Peyer's patch (tissue), 4 donors: ENCODE results near the gene SPATA31D1. TPM values are rescaled to one million over a fixed set of nuclear protein-coding genes. Genes with fewer than 3 reads are reported as not detected.

Source experiments
- DNase-seq, 3 donors: peaks; one replicate each; pipeline ENCODE4 v3.0.0-alpha.2; 2017 to 2019
- H3K27ac ChIP-seq, 4 donors: fragments of 200-600 bp; sonication (generic); one replicate each; pipeline ENCODE4 v1.5.1; 2016 to 2019
- H3K27me3 ChIP-seq, 2 donors: fragments of 200-600 bp; sonication (generic); one replicate each; pipeline ENCODE4 v1.5.1; 2019
- H3K36me3 ChIP-seq, 3 donors: fragments of 200-600 bp; sonication (generic); one replicate each; pipeline ENCODE4 v1.5.1; 2016 to 2019
- H3K4me1 ChIP-seq, 4 donors: fragments of 200-600 bp; sonication (generic); one replicate each; pipeline ENCODE4 v1.5.1; 2016 to 2019
- H3K4me3 ChIP-seq, 4 donors: fragments of 200-600 bp; sonication (generic); 1 replicate in 3 of 4; 2 replicates in 1 of 4; pipeline ENCODE4 v1.5.1; 2016 to 2019; ENCODE audit warnings: mild to moderate bottlenecking in 1 of 4
- H3K9me3 ChIP-seq, 4 donors: fragments of 200-600 bp; sonication (generic); one replicate each; pipeline ENCODE4 v1.5.1; 2016 to 2019; ENCODE audit warnings: mild to moderate bottlenecking in 1 of 4
- CTCF ChIP-seq, 6 experiments: fragments of 450-650 bp in 4 of 6; fragments of 200-600 bp in 2 of 6; sonication (generic) in 1 of 6; IDR thresholded peaks; one replicate each; pipeline ENCODE4 v1.5.1; 2017 to 2019; ENCODE audit warnings: antibody characterized with exemption in 6 of 6, mild to moderate bottlenecking in 3 of 6, moderate library complexity in 1 of 6
- POLR2A ChIP-seq, 2 donors: fragments of 450-650 bp; IDR thresholded peaks; one replicate each; pipeline ENCODE4 v1.5.1; 2017; ENCODE audit warnings: antibody characterized with exemption in 2 of 2, mild to moderate bottlenecking in 2 of 2, moderate library complexity in 2 of 2
- total RNA-seq, 4 donors: library from RNA; depleted of rRNA; stranded (reverse); fragments of >200 nt; gene quantifications; one replicate each; pipeline ENCODE4 v1.1.0, GENCODE V29; 2016

The SPATA31D1 gene
- total RNA-seq, 4 donors from 2014 or later: not detected

- H3K27ac ChIP-seq: no peak overlapping the region
- H3K4me3 ChIP-seq: no peak overlapping the region
- H3K4me1 ChIP-seq: no peaks in the 10 kb centered on the region
- H3K36me3 ChIP-seq: no peaks in the 10 kb centered on the region
- no peak for DNase-seq
- H3K9me3 ChIP-seq: no peaks in the 10 kb centered on the region
- TF ChIP-seq POLR2A (IDR thresholded peaks at IDR 0.05) (no peak), CTCF (IDR thresholded peaks at IDR 0.05) (no peak)
- H3K27me3 ChIP-seq: no peaks in the 10 kb centered on the region
Observed at GRCh38 chr9:81999806-82000205, 11.2 kb downstream of the SPATA31D1 start.

GRCh38 chr9:82010711-82011110 is 22.1 kb downstream of the SPATA31D1 start:
- Histone ChIP-seq H3K4me3 (no peak overlapping the region), H3K36me3 (no peaks in the 10 kb centered on the region), H3K27ac (no peak overlapping the region), H3K9me3 (no peaks in the 10 kb centered on the region), H3K4me1 (no peaks in the 10 kb centered on the region), H3K27me3 (no peaks in the 10 kb centered on the region)
- TF ChIP-seq CTCF (IDR thresholded peaks at IDR 0.05): no peak
- TF ChIP-seq POLR2A (IDR thresholded peaks at IDR 0.05): no peak
- DNase-seq: no peak

GRCh38 chr9:82011133-82011532 is 22.6 kb downstream of the SPATA31D1 start:
- Histone ChIP-seq H3K4me1 (no peaks in the 10 kb centered on the region), H3K36me3 (no peaks in the 10 kb centered on the region), H3K9me3 (no peaks in the 10 kb centered on the region), H3K27ac (no peak overlapping the region), H3K27me3 (no peaks in the 10 kb centered on the region), H3K4me3 (no peak overlapping the region)
- TF ChIP-seq CTCF (IDR thresholded peaks at IDR 0.05) (no peak), POLR2A (IDR thresholded peaks at IDR 0.05) (no peak)
- DNase-seq: no peak

GRCh38 chr9:82012276-82012675 is 23.7 kb downstream of the SPATA31D1 start:
- TF ChIP-seq POLR2A (IDR thresholded peaks at IDR 0.05): no peak
- TF ChIP-seq CTCF (IDR thresholded peaks at IDR 0.05): no peak
- Histone ChIP-seq H3K9me3 (no peaks in the 10 kb centered on the region), H3K4me1 (no peaks in the 10 kb centered on the region), H3K36me3 (no peaks in the 10 kb centered on the region), H3K27ac (no peak overlapping the region), H3K4me3 (no peak overlapping the region), H3K27me3 (no peaks in the 10 kb centered on the region)
- DNase-seq: no peak

DNA sequence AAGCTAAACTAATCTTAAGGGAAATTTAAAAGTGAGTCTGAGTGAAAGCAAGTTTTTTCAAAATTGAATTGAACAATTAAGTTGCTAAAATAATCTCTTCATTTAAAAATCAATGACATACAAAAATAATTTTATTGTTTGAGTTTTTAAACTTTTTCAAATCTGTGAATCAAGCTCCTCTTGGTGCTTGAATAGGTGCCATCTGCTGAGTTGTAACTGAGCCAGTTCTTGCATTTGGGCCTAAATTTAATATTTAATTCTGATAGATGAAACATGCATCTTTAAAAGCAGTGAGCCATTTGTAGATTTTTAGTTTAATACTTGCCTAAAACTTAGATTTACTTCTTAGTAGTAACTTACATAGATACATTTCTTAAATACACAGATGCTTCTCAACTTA is 31.8 kb downstream of the SPATA31D1 start:
- Histone ChIP-seq H3K27me3 (no peaks in the 10 kb centered on the region), H3K27ac (no peak overlapping the region), H3K36me3 (no peaks in the 10 kb centered on the region), H3K4me1 (no peaks in the 10 kb centered on the region), H3K4me3 (no peak overlapping the region), H3K9me3 (no peaks in the 10 kb centered on the region)
- no peak for DNase-seq
- TF ChIP-seq POLR2A (IDR thresholded peaks at IDR 0.05): no peak
- TF ChIP-seq CTCF (IDR thresholded peaks at IDR 0.05): no peak

- no peaks in the 10 kb centered on the region for H3K36me3 ChIP-seq
Observed at GRCh38 chr9:82021198-82021597, 32.6 kb downstream of the SPATA31D1 start.

More at GRCh38 chr9:82021198-82021597, 32.6 kb downstream of the SPATA31D1 start:
- Histone ChIP-seq H3K4me3 (no peak overlapping the region), H3K27ac (no peak overlapping the region), H3K27me3 (no peaks in the 10 kb centered on the region), H3K9me3 (no peaks in the 10 kb centered on the region), H3K4me1 (no peaks in the 10 kb centered on the region)
- DNase-seq: no peak
- no peak for TF ChIP-seq POLR2A (IDR thresholded peaks at IDR 0.05)
- no peak for TF ChIP-seq CTCF (IDR thresholded peaks at IDR 0.05)
